Umbilical cord (tissue), 2 donors: ENCODE measurements around the gene OR5J2. TPM values are rescaled to one million over a fixed set of nuclear protein-coding genes. Genes with fewer than 3 reads are reported as not detected.
"Not testable (repeated sequence)": the region's sequence is repeated elsewhere in the genome, so short reads cannot be mapped to it uniquely, and the experiment has no call there.

ENCODE experiments used
- DNase-seq: peaks from one replicate; pipeline ENCODE4 v3.0.0-alpha.2; 2015; ENCODE audit warnings: low spot score
- total RNA-seq: library from RNA; depleted of rRNA; stranded (reverse); fragments of >200 nt; gene quantifications from one replicate; pipeline ENCODE4 v1.2.3, GENCODE V29; 2014; ENCODE audit warnings: low replicate concordance; ENCODE audit not compliant: insufficient read depth

OR5J2 gene
- 1.4 TPM for total RNA-seq

DNA sequence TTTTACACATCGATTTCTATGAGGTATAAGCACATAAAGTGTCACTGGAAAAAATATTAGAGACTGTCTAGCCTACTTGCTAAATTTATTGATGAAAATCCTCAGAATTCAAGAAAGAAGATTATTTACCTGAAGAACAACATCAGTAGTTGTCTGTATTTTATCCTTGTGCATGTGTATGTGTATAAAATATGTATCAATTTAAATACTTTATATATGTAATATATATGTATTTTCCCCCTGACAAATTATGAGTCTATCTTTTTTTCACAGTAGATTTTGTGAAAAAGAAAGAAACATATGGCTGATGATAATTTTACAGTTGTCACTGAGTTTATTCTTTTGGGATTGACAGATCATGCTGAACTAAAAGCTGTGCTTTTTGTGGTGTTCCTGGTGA is at the start of gene OR5J2:
OR5J2 (plus strand) TSS at position 301 of the 400 bp plus-strand sequence; CDS start at position 301, 0 bp downstream.
- no peak for DNase-seq

DNA sequence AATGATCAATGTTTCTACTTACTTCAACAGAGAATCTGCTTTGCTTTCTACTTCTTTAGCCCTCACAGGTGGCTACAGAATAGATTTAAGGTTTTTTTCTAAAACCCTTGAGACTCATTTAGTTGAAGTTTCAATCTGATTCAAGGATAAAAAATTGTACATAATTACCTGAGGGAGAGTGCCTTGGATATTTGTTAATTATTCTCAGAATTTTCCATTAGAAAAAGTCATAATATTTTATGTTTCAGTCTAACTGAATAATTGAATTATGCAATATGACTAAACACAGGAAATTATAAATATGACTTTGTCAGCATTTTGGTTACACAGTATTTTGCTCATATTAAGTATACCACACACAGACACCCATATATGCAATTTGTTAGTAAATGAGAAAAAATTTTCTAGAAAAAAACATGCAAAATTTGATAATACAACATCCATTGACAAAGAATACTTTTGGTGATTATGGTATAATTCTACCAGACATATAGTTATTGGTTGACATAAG is 36.2 kb upstream of the OR5J2 start, which contains the start of gene OR8J3:
OR8J3 (minus strand) TSS at position 51 of the 511 bp plus-strand sequence. CDS start 2,483 bp downstream, outside the sequence.
- no peak for DNase-seq

GRCh38 chr11:56143681-56144080 is 32.7 kb upstream of the OR5J2 start:
- not testable (repeated sequence) for DNase-seq

GRCh38 chr11:56151376-56151775 is 25.0 kb upstream of the OR5J2 start:
- no peak for DNase-seq

DNA sequence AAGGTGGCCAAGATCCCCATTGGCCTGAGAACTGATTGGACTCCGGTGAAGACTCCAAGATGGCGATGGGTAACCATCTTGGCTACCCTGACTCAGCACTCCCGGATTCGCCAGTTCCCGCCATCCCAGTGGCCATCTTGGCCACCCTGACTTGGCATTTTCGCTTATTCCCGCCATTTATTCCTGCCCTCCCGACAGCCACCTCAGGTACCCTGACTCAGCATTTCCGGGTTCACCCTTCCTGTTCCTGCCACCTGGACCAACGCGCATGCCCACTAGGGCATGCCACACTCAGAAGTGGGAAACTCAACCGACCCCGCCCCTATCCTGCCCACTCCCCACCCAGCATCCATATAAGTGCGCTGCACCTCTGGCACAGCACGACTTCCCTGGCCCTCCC is 24.1 kb upstream of the OR5J2 start:
- no peak for DNase-seq

- DNase-seq: no peak
These were observed 16.2 kb upstream of the OR5J2 start, which contains the start of gene OR8K5 for GRCh38 chr11:56160217-56160616. OR8K5 (minus strand) TSS chr11:56160317; CDS start chr11:56160317, 0 bp downstream.

GRCh38 chr11:56163804-56164203 is 12.6 kb upstream of the OR5J2 start:
- no peak for DNase-seq

DNA sequence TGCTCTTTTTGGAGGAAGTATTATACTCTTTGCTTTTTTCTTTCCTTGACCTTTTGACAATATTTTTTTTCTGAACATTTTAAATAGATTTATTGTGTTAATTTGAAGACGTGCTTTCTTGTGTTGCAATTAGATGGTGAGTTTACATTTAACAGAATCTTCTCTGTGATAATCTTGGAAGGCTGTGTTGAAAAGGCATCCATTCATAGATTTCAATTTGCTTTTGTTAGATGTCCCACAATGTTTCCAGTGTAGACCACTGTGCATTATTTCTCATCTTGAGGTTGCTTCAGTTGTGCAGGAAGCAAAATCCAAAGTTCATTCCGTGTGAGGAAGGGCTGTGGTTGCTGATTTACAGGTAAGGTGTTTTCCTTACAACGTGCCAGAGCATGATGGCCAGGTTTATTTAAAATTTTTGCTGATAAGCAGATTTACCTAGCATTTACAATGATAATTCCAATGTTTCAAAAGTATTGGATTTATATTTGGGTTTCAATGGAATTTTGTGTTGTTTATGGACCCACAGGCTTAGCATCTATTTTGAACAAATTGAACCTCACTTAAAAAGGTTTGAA is 4.1 kb upstream of the OR5J2 start:
- no peak for DNase-seq

- no peak for DNase-seq
These were observed 7.0 kb downstream of the OR5J2 start for GRCh38 chr11:56183459-56183858.

DNA sequence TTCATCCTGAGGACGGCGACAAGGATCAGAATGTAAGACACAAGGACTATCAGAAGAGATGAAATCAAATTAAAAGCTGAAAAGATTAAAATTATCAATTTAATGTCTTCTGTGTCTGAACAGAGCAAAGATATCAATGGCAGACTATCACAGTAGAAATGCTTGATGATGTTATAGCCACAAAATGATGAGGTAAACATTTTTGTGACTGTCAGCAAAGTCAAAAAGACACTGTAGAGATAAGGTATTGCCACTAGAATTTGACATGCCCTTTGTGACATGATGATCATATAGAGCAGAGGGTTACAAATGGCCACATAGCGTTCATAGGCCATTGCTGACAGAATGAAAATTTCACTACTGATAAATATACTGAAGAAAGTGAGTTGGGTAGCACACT is 12.2 kb downstream of the OR5J2 start:
- DNase-seq: no peak

DNA sequence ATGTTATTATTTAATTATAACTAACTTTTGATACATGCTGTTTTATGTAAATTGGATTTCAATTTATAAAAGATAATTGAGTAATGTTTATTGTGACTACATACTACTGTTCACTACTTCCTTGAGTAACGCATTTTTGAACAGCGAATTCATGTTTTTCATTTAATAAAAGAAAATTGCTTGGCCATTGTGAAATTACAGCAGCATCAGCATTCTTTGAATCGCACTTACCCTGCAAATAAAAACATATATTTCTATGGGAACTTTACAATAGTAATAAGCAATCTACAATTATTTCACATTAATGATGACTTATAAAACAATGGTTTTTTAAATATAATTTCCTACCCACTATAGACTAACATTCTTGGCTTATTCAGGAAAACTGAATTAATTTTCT is 20.3 kb downstream of the OR5J2 start:
- DNase-seq: no peak

DNA sequence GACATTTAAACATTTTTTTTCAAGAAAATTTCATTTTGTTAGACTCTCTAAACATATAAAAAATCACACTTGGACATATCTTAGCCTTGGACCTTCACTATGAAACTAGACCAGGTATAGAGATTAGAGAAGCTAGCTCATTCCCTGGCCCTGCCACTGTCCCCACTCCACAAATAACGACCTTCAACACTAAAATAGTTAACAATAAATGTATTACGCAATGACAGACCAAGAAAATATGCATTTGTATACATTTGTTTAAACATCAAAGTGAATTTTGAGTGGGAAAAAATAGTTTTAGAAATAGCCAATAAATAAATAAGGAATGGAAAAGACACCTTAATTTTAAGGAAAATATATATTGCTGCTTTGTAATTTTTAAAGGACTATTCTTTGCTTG is 20.9 kb downstream of the OR5J2 start:
- no peak for DNase-seq

DNA sequence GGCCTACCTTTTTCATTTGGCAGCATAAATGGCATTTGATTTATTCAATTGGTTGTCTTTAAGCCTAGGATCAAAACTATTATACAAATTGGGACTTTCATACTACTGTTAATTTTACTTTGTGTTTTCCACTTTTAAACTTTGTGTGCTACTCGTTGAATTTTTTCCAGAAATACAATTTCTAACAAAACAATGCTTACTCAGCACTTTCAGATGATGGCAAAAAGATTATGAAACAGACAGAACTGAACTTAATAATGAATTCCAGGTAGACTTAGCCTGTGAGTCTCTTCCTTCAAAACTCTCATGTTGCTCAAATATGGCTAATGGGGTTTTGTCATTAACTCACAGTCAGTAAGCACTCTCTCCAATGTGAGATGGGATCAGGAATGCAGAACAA is 31.4 kb downstream of the OR5J2 start:
- no peak for DNase-seq

- DNase-seq: no peak
These were observed 38.1 kb downstream of the OR5J2 start for GRCh38 chr11:56214537-56214936.

GRCh38 chr11:56219735-56220134 is 43.3 kb downstream of the OR5J2 start:
- DNase-seq: not testable (repeated sequence)

Other genes with a start within 250 kb of the OR5J2 start
- gene OR5I1, start 240.2 kb upstream of the OR5J2 start, total RNA-seq: 2.9 TPM
- 3.4 TPM for gene OR10AG1, start 206.7 kb upstream of the OR5J2 start, total RNA-seq
- 1.4 TPM for gene OR5F1, start 182.0 kb upstream of the OR5J2 start, total RNA-seq
- 6.3 TPM for gene OR5AS1, start 149.0 kb upstream of the OR5J2 start, total RNA-seq
- not detected for gene OR8I2, start 83.3 kb upstream of the OR5J2 start, total RNA-seq
- 3.9 TPM for gene OR8H2, start 72.9 kb upstream of the OR5J2 start, total RNA-seq
- gene OR8H3, start 54.2 kb upstream of the OR5J2 start, total RNA-seq: 2.2 TPM
- 2.9 TPM for gene OR8J3, start 36.4 kb upstream of the OR5J2 start, total RNA-seq
- 6.0 TPM for gene OR8K5, start 16.3 kb upstream of the OR5J2 start, total RNA-seq
- gene OR5T2, start 57.6 kb downstream of the OR5J2 start, total RNA-seq: 4.3 TPM
- gene OR5T3, start 75.6 kb downstream of the OR5J2 start, total RNA-seq: 8.9 TPM
- gene OR5T1, start 97.5 kb downstream of the OR5J2 start, total RNA-seq: 5.1 TPM
- gene OR8H1, start 115.6 kb downstream of the OR5J2 start, total RNA-seq: 7.9 TPM
- gene OR8K3, start 138.5 kb downstream of the OR5J2 start, total RNA-seq: 6.0 TPM
- 4.6 TPM for gene OR8K1, start 169.4 kb downstream of the OR5J2 start, total RNA-seq
- 2.4 TPM for gene OR8J1, start 177.7 kb downstream of the OR5J2 start, total RNA-seq
- 3.6 TPM for gene OR8U1, start 199.0 kb downstream of the OR5J2 start, total RNA-seq
- gene OR5AL1, start 236.1 kb downstream of the OR5J2 start, total RNA-seq: not detected